HUES6 (cell line): Measurements from ENCODE around the gene MAPK11.

Experiments
- H3K27ac ChIP-seq: 2 replicates; pipeline ENCODE4 v1.7.0; 2013; ENCODE audit warnings: low read depth, mild to moderate bottlenecking, low read length, inconsistent platforms
- H3K27me3 ChIP-seq: 2 replicates; pipeline ENCODE4 v1.6.1; 2013; ENCODE audit warnings: low read length; ENCODE audit not compliant: control insufficient read depth, insufficient read depth
- H3K36me3 ChIP-seq: 2 replicates; pipeline ENCODE4 v1.6.1; 2013; ENCODE audit warnings: low read length; ENCODE audit not compliant: control insufficient read depth, insufficient read depth
- H3K4me1 ChIP-seq: 2 replicates; pipeline ENCODE4 v1.6.1; 2013; ENCODE audit warnings: low read length; ENCODE audit not compliant: control insufficient read depth, insufficient read depth
- H3K4me3 ChIP-seq: 2 replicates; pipeline ENCODE4 v1.5.1; 2013; ENCODE audit warnings: low read depth, low read length
- H3K9ac ChIP-seq: one replicate; pipeline ENCODE4 v1.6.1; 2013; ENCODE audit warnings: mild to moderate bottlenecking, low read length
- H3K9me3 ChIP-seq: 2 replicates; pipeline ENCODE4 v1.6.1; 2013; ENCODE audit warnings: low read depth, low read length; ENCODE audit not compliant: control insufficient read depth, insufficient read depth

MAPK11 gene

DNA sequence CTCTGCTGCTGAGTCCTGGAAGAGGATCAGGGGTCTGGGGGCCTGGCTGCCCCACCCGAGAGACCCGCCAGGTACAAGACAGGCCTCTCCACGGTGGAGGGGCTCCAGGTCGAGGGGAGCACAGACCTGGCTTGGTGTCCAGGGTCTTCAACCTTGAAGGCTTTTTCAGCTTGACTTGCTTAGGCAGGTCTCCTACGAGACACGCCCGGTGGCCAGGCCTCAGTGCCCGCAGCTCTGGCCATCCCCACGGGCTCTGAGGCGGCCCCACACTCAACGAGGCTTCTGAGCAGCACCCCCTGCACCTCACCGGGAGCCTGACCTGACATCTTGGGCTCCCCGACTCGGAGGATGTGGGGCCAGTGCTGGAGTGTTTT, 43.9 kb upstream of the MAPK11 start:
- peaks cover 14% of the 10 kb centered on the region for H3K4me1 ChIP-seq
- peaks cover 18% of the 10 kb centered on the region; the same call in 1 of the 2 replicates for H3K27me3 ChIP-seq
- H3K4me3 ChIP-seq = no peak overlapping the region
- no peak overlapping the region for H3K27ac ChIP-seq
- H3K9me3 ChIP-seq = no peaks in the 10 kb centered on the region
- no peak overlapping the region for H3K9ac ChIP-seq
- no peaks in the 10 kb centered on the region for H3K36me3 ChIP-seq

DNA sequence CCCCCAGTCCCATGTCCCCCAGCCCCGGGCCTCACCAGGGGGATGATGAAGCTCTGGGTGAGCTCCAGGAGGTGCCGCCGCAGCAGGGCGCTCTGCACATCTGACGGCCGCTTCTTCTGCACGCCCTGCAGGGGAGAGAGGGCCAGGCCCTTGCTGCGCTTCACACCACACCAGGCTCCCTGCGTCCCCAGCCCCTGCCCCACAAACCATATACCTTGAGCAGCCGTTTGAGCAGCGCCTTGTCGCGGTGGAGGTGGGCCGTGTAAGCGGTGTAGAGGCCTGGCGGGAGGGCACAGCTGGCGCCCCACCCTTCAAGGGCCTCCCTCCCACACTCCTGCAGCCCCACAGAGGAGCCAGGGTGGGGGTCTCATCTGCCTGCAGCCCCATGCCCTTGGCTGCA, 43.4 kb upstream of the MAPK11 start:
- Histone ChIP-seq H3K27me3 (peaks cover 18% of the 10 kb centered on the region; the same call in 1 of the 2 replicates), H3K36me3 (no peaks in the 10 kb centered on the region), H3K9ac (no peak overlapping the region), H3K9me3 (no peaks in the 10 kb centered on the region), H3K4me3 (no peak overlapping the region), H3K4me1 (peaks cover 18% of the 10 kb centered on the region), H3K27ac (no peak overlapping the region)

DNA sequence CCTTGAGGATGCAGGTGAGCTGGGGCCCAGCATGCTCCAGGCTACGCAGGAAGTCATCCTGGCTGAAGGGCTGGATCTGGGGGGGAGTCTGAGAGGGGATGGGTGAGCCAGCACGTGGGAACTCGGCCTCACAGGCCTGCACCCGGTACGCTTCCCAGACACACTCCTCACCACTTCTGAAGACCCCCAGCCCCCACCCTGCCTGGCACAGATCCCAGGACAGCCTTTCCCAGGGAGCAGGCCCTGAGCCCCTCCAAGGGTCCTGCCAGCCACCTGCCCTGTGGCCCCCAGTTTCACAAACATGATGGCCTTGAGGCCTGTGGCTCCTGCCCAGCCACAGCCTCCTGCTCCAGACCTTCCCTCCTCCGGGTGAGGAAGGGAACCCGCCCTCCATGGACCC, 42.8 kb upstream of the MAPK11 start:
- Histone ChIP-seq H3K27me3 (peaks cover 18% of the 10 kb centered on the region; the same call in 1 of the 2 replicates), H3K9me3 (no peaks in the 10 kb centered on the region), H3K36me3 (no peaks in the 10 kb centered on the region), H3K4me3 (no peak overlapping the region), H3K27ac (no peak overlapping the region), H3K4me1 (peaks cover 23% of the 10 kb centered on the region), H3K9ac (no peak overlapping the region)

DNA sequence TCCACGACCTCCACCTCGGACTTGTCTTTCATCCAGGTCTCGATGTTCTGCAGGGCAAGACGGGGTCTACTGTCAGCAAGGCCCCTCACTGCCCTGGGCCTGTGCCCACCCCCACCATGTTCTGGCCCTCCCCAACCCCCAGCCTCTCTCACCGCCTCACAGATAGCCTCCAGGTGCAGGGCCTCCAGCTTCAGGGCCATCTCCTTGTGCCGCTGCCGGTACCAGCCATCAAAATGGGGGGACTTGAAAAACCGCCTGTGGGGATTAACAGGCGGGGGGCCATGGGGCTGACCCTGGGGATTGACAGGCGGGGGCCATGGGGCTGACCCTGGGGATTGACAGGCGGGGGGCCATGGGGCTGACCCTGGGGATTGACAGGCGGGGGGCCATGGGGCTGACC, 42.2 kb upstream of the MAPK11 start:
- Histone ChIP-seq H3K9ac (no peak overlapping the region), H3K4me1 (peaks cover 25% of the 10 kb centered on the region)

DNA sequence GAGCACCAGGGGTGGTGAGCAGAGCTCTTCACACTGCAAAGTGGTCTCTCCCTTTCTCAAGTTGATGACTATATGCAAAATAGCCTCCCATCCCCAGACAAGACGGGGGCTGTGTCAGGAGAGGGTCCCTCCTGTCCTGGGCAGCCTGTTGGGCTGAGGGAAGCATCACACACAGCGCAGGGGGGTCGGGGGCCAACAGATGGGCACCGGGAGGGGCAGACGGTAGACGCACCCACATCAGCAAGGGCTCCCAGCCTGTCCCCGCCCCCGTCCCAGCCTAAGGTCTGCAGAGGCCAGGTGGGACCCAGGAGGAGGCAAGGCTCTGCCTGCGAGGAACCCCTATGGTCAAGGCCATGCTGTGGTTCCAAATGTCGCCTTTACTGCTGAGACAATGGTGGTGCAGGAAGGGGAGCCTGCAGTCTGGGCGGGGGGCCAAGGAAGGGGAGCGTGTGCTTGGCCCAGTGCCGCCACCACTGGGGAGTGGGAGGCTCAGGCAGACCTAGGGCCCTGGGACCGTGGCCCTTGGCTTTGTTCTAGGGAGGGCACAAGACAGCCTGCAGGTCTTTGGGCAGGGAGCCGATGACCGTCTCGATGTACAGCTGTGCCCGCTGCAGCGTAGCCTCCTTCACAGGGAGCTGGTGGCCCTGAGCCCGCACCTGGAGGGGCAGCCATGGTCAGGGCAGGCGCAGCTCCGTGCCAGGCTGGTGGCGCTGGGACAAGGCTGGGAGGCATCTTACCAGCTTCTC, 41.6 kb upstream of the MAPK11 start:
- Histone ChIP-seq H3K9ac (no peak overlapping the region), H3K27ac (no peak overlapping the region), H3K36me3 (no peaks in the 10 kb centered on the region), H3K4me3 (no peak overlapping the region), H3K9me3 (no peaks in the 10 kb centered on the region), H3K27me3 (peaks cover 18% of the 10 kb centered on the region; the same call in 1 of the 2 replicates), H3K4me1 (peaks cover 25% of the 10 kb centered on the region)

More for the DNA sequence above, 42.2 kb upstream of the MAPK11 start:
- Histone ChIP-seq H3K27ac (no peak overlapping the region), H3K27me3 (peaks cover 18% of the 10 kb centered on the region; the same call in 1 of the 2 replicates), H3K36me3 (no peaks in the 10 kb centered on the region), H3K4me3 (no peak overlapping the region), H3K9me3 (no peaks in the 10 kb centered on the region)

DNA sequence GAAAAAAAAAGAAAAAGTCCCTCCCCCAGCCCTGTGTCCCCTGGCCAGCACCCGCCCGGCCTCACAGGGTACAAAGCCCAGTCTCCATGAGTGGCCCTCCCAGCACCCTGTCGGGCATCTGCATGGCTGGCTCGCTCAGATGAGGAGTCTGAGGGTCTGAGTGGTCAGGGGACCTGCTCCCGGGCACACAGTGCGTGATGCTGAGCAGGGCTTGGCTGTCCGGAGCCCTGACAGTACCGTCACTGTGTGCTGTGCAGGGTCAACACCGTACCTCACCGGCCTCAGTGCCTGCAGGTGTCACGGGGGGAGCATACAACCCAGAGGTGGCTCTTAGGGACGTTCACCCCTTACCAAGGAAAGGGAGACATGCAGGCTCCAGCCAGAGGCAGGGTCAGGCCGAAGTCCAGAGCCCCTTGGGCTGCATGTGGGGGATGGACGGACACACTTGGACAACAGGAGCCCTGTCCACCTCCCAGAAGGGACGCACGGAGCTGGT, 40.8 kb upstream of the MAPK11 start:
- Histone ChIP-seq H3K36me3 (no peaks in the 10 kb centered on the region), H3K9ac (no peak overlapping the region), H3K4me3 (no peak overlapping the region), H3K27ac (no peak overlapping the region), H3K27me3 (peaks cover 15% of the 10 kb centered on the region; the same call in 1 of the 2 replicates), H3K4me1 (peaks cover 29% of the 10 kb centered on the region), H3K9me3 (no peaks in the 10 kb centered on the region)

DNA sequence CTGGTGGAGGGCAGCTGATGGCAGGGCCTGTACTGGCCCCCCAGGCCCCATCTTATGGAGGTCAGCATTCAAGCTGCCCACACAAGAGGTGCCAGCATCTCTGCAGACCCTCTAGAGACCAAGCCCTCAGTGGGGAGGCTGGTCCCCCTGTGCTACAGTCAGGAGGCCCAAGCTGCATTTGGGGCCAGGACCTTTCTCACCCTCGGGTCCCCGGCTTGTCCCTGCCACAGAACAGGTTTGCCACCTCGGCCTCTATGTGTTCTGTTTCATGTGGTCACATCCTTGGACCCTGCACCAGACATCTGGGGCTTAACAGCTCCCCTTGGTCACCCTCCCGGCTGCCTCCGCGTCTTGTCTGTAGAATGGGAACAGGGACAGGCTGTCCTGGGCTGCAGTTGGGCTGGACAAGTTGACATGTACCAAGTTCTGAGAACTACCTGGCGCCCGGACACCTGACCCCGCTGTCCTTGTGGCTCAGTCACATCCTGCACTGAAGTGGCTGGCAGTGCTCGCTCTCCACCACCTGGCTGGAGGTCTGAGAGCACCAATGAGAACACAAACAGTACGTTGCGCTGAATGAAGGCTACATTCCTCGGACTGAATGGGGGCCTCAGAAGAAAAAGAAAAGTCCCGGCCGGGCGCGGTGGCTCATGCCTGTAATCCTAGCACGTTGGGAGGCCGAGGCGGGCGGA, 40.0 kb upstream of the MAPK11 start:
- Histone ChIP-seq H3K9me3 (no peaks in the 10 kb centered on the region), H3K36me3 (no peaks in the 10 kb centered on the region), H3K9ac (no peak overlapping the region), H3K4me3 (no peak overlapping the region), H3K4me1 (peaks cover 35% of the 10 kb centered on the region), H3K27ac (no peak overlapping the region), H3K27me3 (peaks cover 7% of the 10 kb centered on the region; the same call in 1 of the 2 replicates)

DNA sequence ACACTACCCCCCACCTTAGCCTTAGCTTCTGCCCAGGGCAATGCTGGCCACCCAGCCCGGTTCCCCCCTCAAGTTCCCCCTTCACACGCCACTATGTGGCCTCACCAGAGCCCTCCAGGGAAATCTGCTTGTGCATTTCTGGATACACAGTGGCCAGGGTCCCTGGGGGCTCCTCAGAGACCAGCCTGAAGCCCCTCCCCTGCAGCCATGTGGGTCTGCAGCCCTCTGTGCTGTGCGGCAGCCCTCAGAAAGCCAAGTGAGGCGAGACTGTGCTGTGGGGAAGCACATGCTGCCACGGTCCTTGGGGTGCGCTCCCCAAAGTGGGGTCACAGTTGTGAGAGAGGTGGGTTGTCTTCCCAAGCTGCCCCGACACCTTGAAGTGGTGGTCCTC, 39.4 kb upstream of the MAPK11 start:
- Histone ChIP-seq H3K27ac (no peak overlapping the region), H3K27me3 (peaks cover 1% of the 10 kb centered on the region; the same call in 1 of the 2 replicates), H3K4me1 (peaks cover 37% of the 10 kb centered on the region), H3K4me3 (no peak overlapping the region), H3K9me3 (no peaks in the 10 kb centered on the region), H3K36me3 (no peaks in the 10 kb centered on the region), H3K9ac (no peak overlapping the region)

DNA sequence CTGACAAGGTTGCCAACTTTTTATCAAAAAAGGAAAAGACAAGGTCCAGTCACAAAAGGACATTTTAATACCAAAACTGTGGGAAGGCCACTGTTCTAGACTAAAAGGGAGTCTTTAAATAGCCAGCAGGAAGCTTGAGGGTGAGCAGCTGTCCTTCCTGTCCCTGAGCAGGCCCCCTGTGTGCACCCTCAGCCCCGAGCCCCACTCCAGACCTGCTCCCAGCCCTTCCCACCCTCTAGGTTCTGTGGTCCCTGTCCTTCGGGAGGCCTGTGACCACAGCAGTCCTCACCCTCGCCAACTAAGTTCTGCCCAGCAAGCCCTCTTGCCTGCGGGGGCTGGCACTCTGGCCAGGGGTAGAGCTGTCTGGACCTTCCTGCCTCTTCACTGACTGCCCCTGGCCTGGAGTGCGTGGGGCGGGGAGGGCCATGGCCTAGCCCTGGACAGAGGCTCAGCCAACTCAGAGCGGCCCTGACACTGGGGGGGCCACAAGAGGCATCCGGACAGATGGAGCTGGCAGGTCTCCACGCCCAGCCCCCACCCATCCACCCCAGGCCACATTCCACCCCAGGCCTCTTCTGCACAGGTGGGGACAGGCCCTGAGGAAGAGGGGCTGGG, 38.9 kb upstream of the MAPK11 start:
- Histone ChIP-seq H3K27ac (no peak overlapping the region), H3K9me3 (no peaks in the 10 kb centered on the region), H3K4me1 (peaks cover 36% of the 10 kb centered on the region), H3K9ac (no peak overlapping the region), H3K4me3 (no peak overlapping the region), H3K27me3 (no peaks in the 10 kb centered on the region), H3K36me3 (no peaks in the 10 kb centered on the region)

DNA sequence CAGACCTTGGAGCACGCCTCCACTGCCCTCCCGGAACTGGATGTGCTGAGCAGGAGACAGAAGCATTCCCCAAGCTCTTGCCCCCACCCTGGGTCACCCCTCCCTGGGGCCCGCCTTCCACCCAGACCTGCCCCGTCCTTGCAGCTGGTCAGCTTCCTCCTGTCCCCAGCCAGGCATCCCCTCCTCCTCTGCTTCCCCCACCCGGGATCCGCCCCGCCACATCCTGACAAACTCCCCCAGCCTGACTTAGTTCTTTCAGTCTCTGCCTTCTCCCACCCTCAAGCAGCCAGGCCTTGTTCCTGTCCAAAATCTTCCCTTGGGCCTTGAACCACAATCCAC, 38.4 kb upstream of the MAPK11 start:
- no peak overlapping the region for H3K9ac ChIP-seq
- H3K9me3 ChIP-seq = no peaks in the 10 kb centered on the region
- H3K4me1 ChIP-seq = peaks cover 36% of the 10 kb centered on the region
- H3K27me3 ChIP-seq = no peaks in the 10 kb centered on the region
- no peaks in the 10 kb centered on the region for H3K36me3 ChIP-seq
- no peak overlapping the region for H3K27ac ChIP-seq
- H3K4me3 ChIP-seq = no peak overlapping the region
